Activated CD4-positive, alpha-beta T cell treated with anti-CD3 and anti-CD28 coated beads, Interleukin-10, Interleukin-2, amounts not matched to agents 100 ng/mL and 50 ng/mL, durations not matched to agents 16 hours and 8 hours (primary cell): ENCODE results near the gene GNAS-AS1.

Experiments
- DNase-seq: peaks from one replicate; pipeline ENCODE4 v3.0.0-alpha.2; 2020

Gene GNAS-AS1

GRCh38 chr20:58774667-58775263, 75.9 kb downstream of the GNAS-AS1 start:
- no peak for DNase-seq

DNA sequence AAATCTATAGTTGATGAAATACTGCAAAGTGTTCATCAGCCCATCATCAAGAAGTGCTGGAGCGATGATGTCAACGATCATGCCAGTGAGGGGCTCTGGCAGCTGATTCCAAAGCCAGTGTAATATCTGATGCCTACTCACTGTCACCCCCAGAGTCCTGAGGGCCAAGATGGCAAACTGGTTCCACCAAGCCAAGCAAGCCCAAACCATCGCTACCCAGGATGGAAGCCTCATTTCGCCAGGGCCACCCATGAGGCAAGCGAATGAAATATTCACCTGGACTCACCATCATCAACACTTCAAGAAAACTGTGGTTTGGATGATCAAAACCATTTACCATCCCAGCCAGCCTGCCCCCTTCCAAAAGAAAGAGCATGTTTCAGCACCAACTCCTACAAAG, 76.5 kb downstream of the GNAS-AS1 start:
- no peak for DNase-seq

DNA sequence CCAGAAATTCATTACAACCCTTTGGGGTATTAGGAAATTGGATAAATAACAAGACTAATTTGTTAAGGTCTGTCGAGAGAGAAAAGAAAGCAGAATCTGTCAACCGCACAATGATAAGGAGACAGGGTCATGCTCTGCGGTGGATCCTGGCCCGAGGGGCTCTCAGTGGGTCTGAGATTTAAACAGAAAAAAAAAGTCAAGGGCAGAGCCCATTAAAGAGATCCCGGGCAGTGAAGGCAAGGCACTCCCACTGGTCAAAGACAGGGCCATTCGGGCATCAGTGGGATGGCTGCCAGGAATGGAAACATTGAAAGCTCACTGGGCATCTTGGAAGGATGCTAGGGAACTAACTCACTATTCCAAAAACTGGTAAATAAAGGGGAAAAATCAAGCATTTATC, 77.9 kb downstream of the GNAS-AS1 start:
- no peak for DNase-seq
